K562 (cell line): ENCODE results near the gene UNKL. TPM values are rescaled to one million over a fixed set of nuclear protein-coding genes. Genes with fewer than 3 reads are reported as not detected.

Experiments used
- BRF2 ChIP-seq: IDR thresholded peaks from 3 replicates; pipeline ENCODE4 v1.6.1; 2011; ENCODE audit warnings: borderline replicate concordance, mild to moderate bottlenecking; ENCODE audit not compliant: insufficient read length, insufficient read depth
- CBX3 ChIP-seq, 2 experiments: IDR thresholded peaks; 1 replicate in 1 of 2; 2 replicates in 1 of 2; pipeline ENCODE4 v1.6.1; 2012; ENCODE audit warnings: inconsistent platforms in 2 of 2, low read length in 2 of 2, borderline replicate concordance in 1 of 2, control low read depth in 1 of 2
- CREB1 ChIP-seq, 2 experiments: sonication (generic) in 1 of 2; formaldehyde crosslinking in 1 of 2; IDR thresholded peaks; 2 replicates each; pipeline versions ENCODE4 v1.6.1 to v1.8.0; 2012 to 2022; ENCODE audit warnings: inconsistent platforms in 1 of 2, mild to moderate bottlenecking in 1 of 2, missing genetic modification reagents in 1 of 2, moderate library complexity in 1 of 2
- CTCF ChIP-seq, 3 experiments: IDR thresholded peaks in 2 of 3; conservative IDR thresholded peaks in 1 of 3; 2 replicates each; pipeline ENCODE4 v1.5.1; 2011 to 2012; ENCODE audit warnings: low read length in 3 of 3, mild to moderate bottlenecking in 3 of 3, control low read depth in 2 of 3, improper control_type of control experiment in 1 of 3, inconsistent platforms in 1 of 3, low read depth in 1 of 3, mixed read lengths in 1 of 3, moderate library complexity in 1 of 3; ENCODE audit not compliant: insufficient read depth in 2 of 3
- NFRKB ChIP-seq: fragments of 450-650 bp; IDR thresholded peaks from 2 replicates; pipeline ENCODE4 v1.6.1; 2016; ENCODE audit warnings: low read depth
- POLR3G ChIP-seq: IDR thresholded peaks from 2 replicates; pipeline ENCODE4 v1.6.1; 2011; ENCODE audit not compliant: insufficient read length, insufficient replicate concordance; ENCODE audit errors: extremely low read depth
- STAT5A ChIP-seq: IDR thresholded peaks from 2 replicates; pipeline ENCODE4 v1.6.1; 2012; ENCODE audit warnings: low read length, inconsistent platforms, borderline replicate concordance
- TAF15 ChIP-seq: fragments of 200-400 bp; formaldehyde crosslinking; IDR thresholded peaks from 2 replicates; pipeline ENCODE4 v1.6.1; 2017; ENCODE audit warnings: mild to moderate bottlenecking, low read depth, low read length, moderate library complexity
- TEAD1 ChIP-seq, 2 experiments: fragments of 450-650 bp in 1 of 2; sonication (generic) in 1 of 2; formaldehyde crosslinking; IDR thresholded peaks; 2 replicates each; pipeline versions ENCODE4 v1.4.0 to v1.8.0; 2020 to 2022; ENCODE audit warnings: mild to moderate bottlenecking in 2 of 2, missing genetic modification reagents in 1 of 2
- TRIM28 ChIP-seq: fragments of 450-650 bp; IDR thresholded peaks from 2 replicates; pipeline ENCODE4 v1.6.1; 2017
- U2AF2 ChIP-seq: fragments of 200-400 bp; formaldehyde crosslinking; optimal IDR thresholded peaks from 2 replicates; pipeline ENCODE3; 2017; ENCODE audit warnings: low read depth, mild to moderate bottlenecking, low read length
- ZBED1 ChIP-seq: IDR thresholded peaks from 2 replicates; pipeline ENCODE4 v1.6.1; 2014
- ZBTB33 ChIP-seq: sonication (generic); formaldehyde crosslinking; IDR thresholded peaks from 2 replicates; pipeline ENCODE4 v1.8.1; 2023; ENCODE audit warnings: mild to moderate bottlenecking, missing genetic modification reagents
- ZNF583 ChIP-seq: fragments of 250-450 bp; sonication (Bioruptor Pico); IDR thresholded peaks from 2 replicates; pipeline ENCODE4 v1.4.0; 2020
- ZNF592 ChIP-seq: fragments of 450-650 bp; IDR thresholded peaks from 2 replicates; pipeline ENCODE4 v1.6.1; 2017; ENCODE audit warnings: antibody characterized with exemption, mild to moderate bottlenecking
- ZNF655 ChIP-seq: fragments of 250-450 bp; sonication (Bioruptor Pico); IDR thresholded peaks from 2 replicates; pipeline ENCODE4 v1.5.0; 2021
- polyA plus RNA-seq, 8 experiments: library from polyadenylated mRNA; depleted of rRNA in 4 of 8; stranded (reverse) in 5 of 8; unstranded in 3 of 8; fragments of >200 nt; fragmentation: Nextera tagmentation in 2 of 8; fragmentation: Illumina TruSeq in 1 of 8; extraction: Ambion mirVana in 2 of 8; extraction: Trizol in 1 of 8; gene quantifications; 2 replicates each; pipeline versions ENCODE4 v1.2.1 to v1.2.3, GENCODE V29; 2011 to 2014; ENCODE audit warnings: inconsistent platforms in 1 of 8, missing spikeins in 1 of 8
- total RNA-seq, 7 experiments: library from RNA; depleted of rRNA in 6 of 7; stranded (reverse); fragments of >200 nt in 6 of 7; fragmentation: Illumina TruSeq in 2 of 7; extraction: Trizol in 2 of 7; gene quantifications; 2 replicates each; pipeline versions ENCODE4 v1.2.1 to v1.2.3, GENCODE V29; 2011 to 2021; ENCODE audit warnings: low replicate concordance in 1 of 7

The UNKL gene
- total and polyA plus RNA-seq, 9 of the 15 experiments (the other 6 are each of a cell fraction or from before 2014, with no cell fraction given), result 0.37 to 30.2 (median 5.1) TPM

- no peak for TF ChIP-seq ZNF592
- 0 out of 2 replicates have a peak, but pooled peaks have one; percentile 41 for TF ChIP-seq TRIM28
- no peak for TF ChIP-seq ZNF583 (CRISPR knock-in tag)
- no peak for TF ChIP-seq U2AF2
- TF ChIP-seq TEAD1 (CRISPR knock-in tag; IDR thresholded peaks at IDR 0.05), result no peak
- peak in 1 of 2 experiments; percentile 80; a peak in 1 of 3 replicates for TF ChIP-seq CBX3 (IDR thresholded peaks at IDR 0.05; ENCODE audit: borderline replicate concordance in 1 of 2, low read length in 2 of 2)
- TF ChIP-seq ZBTB33, result 0 out of 2 replicates have a peak, but pooled peaks have one; percentile 40
- no peak for TF ChIP-seq POLR3G
- no peak for TF ChIP-seq TAF15
- no peak for TF ChIP-seq ZNF655 (CRISPR knock-in tag)
- peak; percentile 52 to 74 (median 62) for TF ChIP-seq CTCF (IDR thresholded peaks at IDR 0.05 in 2 of 3, conservative IDR thresholded peaks at IDR 0.05 in 1 of 3; ENCODE audit: insufficient read depth in 2 of 3, low read depth in 1 of 3, low read length in 3 of 3)
- no peak for TF ChIP-seq STAT5A
- no peak for TF ChIP-seq ZBED1
- no peak for TF ChIP-seq CREB1 (IDR thresholded peaks at IDR 0.05)
- no peak for TF ChIP-seq CREB1 (CRISPR knock-in tag; IDR thresholded peaks at IDR 0.05)
- no peak for TF ChIP-seq NFRKB
- no peak for TF ChIP-seq BRF2
Observed at GRCh38 chr16:1330260-1330914, 84.1 kb downstream of the UNKL start (continued).
